RWPE2 (cell line): ENCODE data around the gene CHST12.

Experiments used
- ATAC-seq: fragments of 200-7000 bp; cut with Tn5 transposase; 3 replicates; pipeline ENCODE4 v1.9.1; 2021; ENCODE audit warnings: low read depth
- DNase-seq: peaks from one replicate; pipeline ENCODE4 v3.0.0-alpha.2; 2020; ENCODE audit warnings: low spot score
- H3K27ac ChIP-seq: fragments of 450-650 bp; 2 replicates; pipeline ENCODE4 v1.5.1; 2017; ENCODE audit warnings: mild to moderate bottlenecking; ENCODE audit not compliant: poor library complexity, severe bottlenecking
- H3K27me3 ChIP-seq: fragments of 250-450 bp; sonication (Bioruptor Pico); 2 replicates; pipeline ENCODE4 v1.5.1; 2021; ENCODE audit warnings: mild to moderate bottlenecking, moderate library complexity; ENCODE audit not compliant: insufficient read depth, poor library complexity, severe bottlenecking
- H3K36me3 ChIP-seq: fragments of 250-450 bp; sonication (Bioruptor Pico); 2 replicates; pipeline ENCODE4 v1.5.1; 2020; ENCODE audit warnings: low read depth, mild to moderate bottlenecking, moderate library complexity
- H3K4me1 ChIP-seq: fragments of 250-450 bp; sonication (Bioruptor Pico); 2 replicates; pipeline ENCODE4 v1.5.1; 2021; ENCODE audit warnings: mild to moderate bottlenecking, moderate library complexity; ENCODE audit not compliant: insufficient read depth, poor library complexity, severe bottlenecking
- H3K4me3 ChIP-seq: fragments of 250-450 bp; sonication (Bioruptor Pico); 2 replicates; pipeline ENCODE4 v1.5.1; 2021; ENCODE audit warnings: mild to moderate bottlenecking, moderate library complexity; ENCODE audit not compliant: severe bottlenecking
- H3K9me3 ChIP-seq: fragments of 250-450 bp; sonication (Bioruptor Pico); 2 replicates; pipeline ENCODE4 v1.5.1; 2021; ENCODE audit warnings: mild to moderate bottlenecking, moderate library complexity; ENCODE audit not compliant: severe bottlenecking
- TF ChIP-seq, protein P1 (sequence below): fragments of 450-650 bp; IDR thresholded peaks from one replicate; pipeline ENCODE4 v1.5.1; 2017; ENCODE audit warnings: mild to moderate bottlenecking, moderate library complexity; ENCODE audit not compliant: poor library complexity, severe bottlenecking

Gene CHST12

GRCh38 chr7:2421943-2422310 lies 18.5 kb downstream of the CHST12 start:
- no peaks in the 10 kb centered on the region for H3K36me3 ChIP-seq
- no peak for ATAC-seq

DNA sequence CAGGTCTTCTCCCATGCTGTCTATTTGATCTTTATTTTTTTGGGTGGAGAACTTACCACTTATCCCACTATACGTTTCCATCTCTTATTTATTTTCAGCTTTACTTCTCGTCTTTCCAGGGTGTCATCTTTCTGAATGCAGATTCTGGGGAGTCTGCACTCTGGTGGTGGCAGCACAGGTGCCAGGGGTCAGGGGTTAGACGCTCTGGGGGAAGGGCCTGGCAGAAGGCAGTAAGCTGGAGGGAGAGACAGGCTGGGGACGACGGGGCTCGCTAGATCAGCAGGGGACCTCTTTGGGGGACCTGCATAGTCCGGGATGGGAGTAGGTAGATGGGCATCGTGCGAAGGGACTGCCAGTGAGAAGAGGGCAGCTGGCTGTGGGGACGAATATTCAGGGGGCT lies 22.3 kb downstream of the CHST12 start:
- Histone ChIP-seq H3K4me1 (no peaks in the 10 kb centered on the region), H3K36me3 (no peaks in the 10 kb centered on the region), H3K27ac (no peak overlapping the region), H3K4me3 (no peak overlapping the region), H3K27me3 (no peaks in the 10 kb centered on the region), H3K9me3 (peaks cover under 1% of the 10 kb centered on the region)
- DNase-seq (no peak), ATAC-seq (no peak)
- TF ChIP-seq, protein P1, sequence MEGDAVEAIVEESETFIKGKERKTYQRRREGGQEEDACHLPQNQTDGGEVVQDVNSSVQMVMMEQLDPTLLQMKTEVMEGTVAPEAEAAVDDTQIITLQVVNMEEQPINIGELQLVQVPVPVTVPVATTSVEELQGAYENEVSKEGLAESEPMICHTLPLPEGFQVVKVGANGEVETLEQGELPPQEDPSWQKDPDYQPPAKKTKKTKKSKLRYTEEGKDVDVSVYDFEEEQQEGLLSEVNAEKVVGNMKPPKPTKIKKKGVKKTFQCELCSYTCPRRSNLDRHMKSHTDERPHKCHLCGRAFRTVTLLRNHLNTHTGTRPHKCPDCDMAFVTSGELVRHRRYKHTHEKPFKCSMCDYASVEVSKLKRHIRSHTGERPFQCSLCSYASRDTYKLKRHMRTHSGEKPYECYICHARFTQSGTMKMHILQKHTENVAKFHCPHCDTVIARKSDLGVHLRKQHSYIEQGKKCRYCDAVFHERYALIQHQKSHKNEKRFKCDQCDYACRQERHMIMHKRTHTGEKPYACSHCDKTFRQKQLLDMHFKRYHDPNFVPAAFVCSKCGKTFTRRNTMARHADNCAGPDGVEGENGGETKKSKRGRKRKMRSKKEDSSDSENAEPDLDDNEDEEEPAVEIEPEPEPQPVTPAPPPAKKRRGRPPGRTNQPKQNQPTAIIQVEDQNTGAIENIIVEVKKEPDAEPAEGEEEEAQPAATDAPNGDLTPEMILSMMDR = no peak

More at GRCh38 chr7:2421943-2422310, 18.5 kb downstream of the CHST12 start:
- TF ChIP-seq, protein P1 = no peak
- DNase-seq = no peak
- Histone ChIP-seq H3K4me1 (no peaks in the 10 kb centered on the region), H3K27ac (no peak overlapping the region), H3K4me3 (no peak overlapping the region), H3K9me3 (no peaks in the 10 kb centered on the region), H3K27me3 (no peaks in the 10 kb centered on the region)

GRCh38 chr7:2431260-2431867 lies 28.0 kb downstream of the CHST12 start:
- Histone ChIP-seq H3K4me3 (no peak overlapping the region), H3K36me3 (no peaks in the 10 kb centered on the region), H3K27ac (no peak overlapping the region), H3K4me1 (no peaks in the 10 kb centered on the region), H3K9me3 (peaks cover 4% of the 10 kb centered on the region), H3K27me3 (no peaks in the 10 kb centered on the region)
- TF ChIP-seq, protein P1 = no peak
- no peak for ATAC-seq
- no peak for DNase-seq

GRCh38 chr7:2432910-2433712 lies 29.7 kb downstream of the CHST12 start:
- TF ChIP-seq, protein P1 = no peak
- Histone ChIP-seq H3K27me3 (no peaks in the 10 kb centered on the region), H3K4me3 (no peak overlapping the region), H3K4me1 (no peaks in the 10 kb centered on the region), H3K27ac (no peak overlapping the region), H3K9me3 (peaks cover 4% of the 10 kb centered on the region), H3K36me3 (no peaks in the 10 kb centered on the region)
- no peak for ATAC-seq
- no peak for DNase-seq
